ENCODE measurements around the gene GORAB. TPM values are rescaled to one million over a fixed set of nuclear protein-coding genes. Genes with fewer than 3 reads are reported as not detected.

The GORAB gene
- total RNA-seq, 4 donors from 2014 or later, result 13.6 to 29.3 (median 16.7) TPM

- no peak for DNase-seq
- H3K9me3 ChIP-seq, result no peaks in the 10 kb centered on the region
- H3K36me3 ChIP-seq, result no peaks in the 10 kb centered on the region
- H3K27me3 ChIP-seq, result no peaks in the 10 kb centered on the region
- H3K4me3 ChIP-seq (replicated peaks in 1 of 3), result no peak overlapping the region
- 75 to 88% methylated on average over 1 of the region's 1 CpG for WGBS, 2 donors
- intact Hi-C loops (cut with DNase I), result no loop called here
- no peak for TF ChIP-seq POLR2A (IDR thresholded peaks at IDR 0.05)
- TF ChIP-seq CTCF (IDR thresholded peaks at IDR 0.05), result no peak
- H3K27ac ChIP-seq, result no peak overlapping the region
- no peaks in the 10 kb centered on the region for H3K4me1 ChIP-seq
These were observed 69.9 kb downstream of the GORAB start for GRCh38 chr1:170601866-170602265.

Other genes starting within 250 kb of the GORAB start
- 10 to 100 TPM; 56.4 to 87.3 (median 59.8) TPM for gene PRRX1, start 132.0 kb downstream of the GORAB start, total RNA-seq